IPS-11a (cell line): ENCODE measurements around the gene ART3.
"Not testable (repeated sequence)": the region's sequence is repeated elsewhere in the genome, so short reads cannot be mapped to it uniquely, and the experiment has no call there.

Source experiments
- H3K4me3 ChIP-seq: one replicate; pipeline ENCODE4 v1.5.1; 2013; ENCODE audit warnings: low read depth, low read length, control low read depth

Gene ART3, protein sequence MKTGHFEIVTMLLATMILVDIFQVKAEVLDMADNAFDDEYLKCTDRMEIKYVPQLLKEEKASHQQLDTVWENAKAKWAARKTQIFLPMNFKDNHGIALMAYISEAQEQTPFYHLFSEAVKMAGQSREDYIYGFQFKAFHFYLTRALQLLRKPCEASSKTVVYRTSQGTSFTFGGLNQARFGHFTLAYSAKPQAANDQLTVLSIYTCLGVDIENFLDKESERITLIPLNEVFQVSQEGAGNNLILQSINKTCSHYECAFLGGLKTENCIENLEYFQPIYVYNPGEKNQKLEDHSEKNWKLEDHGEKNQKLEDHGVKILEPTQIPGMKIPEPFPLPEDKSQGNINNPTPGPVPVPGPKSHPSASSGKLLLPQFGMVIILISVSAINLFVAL

DNA sequence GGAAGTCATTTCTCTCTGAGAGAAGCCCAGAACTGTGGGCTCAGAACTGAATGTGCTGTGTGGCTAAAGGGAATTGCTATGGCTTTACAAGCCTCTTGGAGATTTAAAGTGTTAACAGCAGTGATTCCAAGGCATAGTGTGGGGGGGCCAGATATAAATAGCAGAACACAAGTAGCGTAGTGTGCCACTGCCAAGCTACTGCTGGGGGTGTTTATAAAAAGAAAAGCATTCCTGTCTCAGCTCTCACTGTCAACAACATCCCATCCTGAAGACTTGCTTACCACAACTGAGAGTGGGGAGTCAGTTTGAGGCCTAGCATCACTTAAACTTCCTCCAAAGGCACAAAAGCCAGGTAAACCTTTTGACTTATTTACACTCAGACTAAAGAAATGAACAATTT is at the start of gene ART3:
Gene ART3 (plus strand): TSS at position 242 of the 400 bp plus-strand sequence. CDS start 1,181 bp downstream, outside the sequence.
- H3K4me3 ChIP-seq, result no peak within 1 kb of the TSS

DNA sequence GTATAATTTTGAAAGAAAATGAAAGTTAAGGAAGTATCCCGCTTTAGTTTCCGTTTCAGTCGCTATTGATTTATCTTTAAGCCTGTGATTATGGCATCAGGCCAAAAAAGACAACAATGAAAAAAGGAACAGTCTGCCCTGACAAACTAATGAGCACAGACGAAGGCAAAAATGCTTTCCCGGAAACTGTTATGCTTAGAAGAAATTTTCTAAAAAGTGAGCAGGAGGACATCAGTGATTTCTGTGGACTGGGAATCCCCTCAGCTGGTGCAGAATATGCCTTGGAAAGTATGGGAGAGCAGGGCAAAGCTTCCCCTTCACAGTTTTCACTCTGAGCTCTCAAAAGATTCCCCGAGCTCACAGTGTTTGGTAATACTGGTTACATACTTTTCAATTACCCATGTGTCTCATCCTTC is 46.2 kb upstream of the ART3 start:
- no peak overlapping the region for H3K4me3 ChIP-seq

DNA sequence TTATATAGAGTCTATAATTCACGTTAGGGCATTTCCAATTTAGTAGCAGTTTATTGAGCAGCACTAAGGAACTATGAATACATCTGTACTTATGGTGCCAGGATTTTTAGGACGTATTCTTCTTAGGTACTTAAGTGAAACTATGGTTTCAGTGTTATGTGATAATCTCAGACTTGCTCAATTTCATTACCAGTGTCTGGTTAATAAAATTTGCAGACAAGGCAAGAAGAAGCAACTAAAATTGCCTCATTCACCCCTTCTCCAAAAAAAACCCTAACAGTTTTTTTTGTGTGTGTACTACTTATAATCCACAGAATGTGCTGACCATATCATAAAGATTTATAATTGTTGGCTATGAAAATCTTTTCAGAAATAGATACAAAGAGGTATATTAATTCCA is 45.2 kb upstream of the ART3 start:
- no peak overlapping the region for H3K4me3 ChIP-seq

DNA sequence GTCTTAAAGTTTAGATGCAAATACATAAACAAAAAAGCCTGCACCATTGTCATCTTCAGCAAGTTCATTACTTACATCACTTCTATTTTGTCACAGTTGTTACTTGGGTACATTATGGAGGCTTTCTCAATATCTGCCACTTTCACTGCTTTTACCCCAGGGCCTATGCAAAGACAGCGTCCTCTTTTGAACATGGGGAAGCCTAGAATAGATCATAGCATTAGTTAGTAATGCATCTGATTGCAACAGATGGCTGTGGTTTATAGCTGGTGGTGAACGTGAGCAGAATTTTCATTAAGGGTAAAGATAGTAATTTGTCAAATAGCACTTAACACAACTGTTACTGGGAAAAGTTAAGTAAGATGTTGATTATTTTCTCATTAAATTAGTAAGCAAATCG is 39.4 kb upstream of the ART3 start:
- no peak overlapping the region for H3K4me3 ChIP-seq

DNA sequence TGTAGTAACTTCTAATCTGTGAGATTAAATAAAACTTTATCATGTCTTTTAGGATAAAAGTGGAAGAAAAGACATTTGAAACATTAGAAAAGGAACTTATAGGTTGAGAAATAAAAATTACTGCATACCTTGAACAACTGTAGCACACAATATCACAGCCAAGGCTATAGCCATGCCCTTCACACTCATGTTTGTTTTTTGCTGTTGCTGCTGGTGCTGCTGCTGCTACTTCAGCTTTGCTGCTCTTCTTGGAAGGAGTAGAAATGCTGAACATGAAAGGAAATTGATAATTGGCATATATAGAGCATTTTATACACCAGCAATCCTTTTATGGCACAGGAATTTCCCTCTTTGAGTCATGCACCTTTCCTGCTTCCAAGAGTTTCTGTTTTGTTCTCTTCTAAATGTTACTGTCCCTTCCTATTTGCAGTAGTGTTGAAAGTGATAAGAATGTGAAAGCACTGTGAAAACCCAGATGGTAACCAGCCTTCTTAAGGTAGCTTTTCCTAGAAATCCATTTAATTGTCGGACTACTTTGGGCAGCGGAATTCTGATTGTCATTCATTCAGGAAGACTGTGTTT is 38.6 kb upstream of the ART3 start, which contains the start of gene CXCL11:
Gene CXCL11 (minus strand): TSS at position 272 of the 582 bp plus-strand sequence. CDS start 83 bp downstream, at position 189.
- no peak within 1 kb of the TSS for H3K4me3 ChIP-seq

DNA sequence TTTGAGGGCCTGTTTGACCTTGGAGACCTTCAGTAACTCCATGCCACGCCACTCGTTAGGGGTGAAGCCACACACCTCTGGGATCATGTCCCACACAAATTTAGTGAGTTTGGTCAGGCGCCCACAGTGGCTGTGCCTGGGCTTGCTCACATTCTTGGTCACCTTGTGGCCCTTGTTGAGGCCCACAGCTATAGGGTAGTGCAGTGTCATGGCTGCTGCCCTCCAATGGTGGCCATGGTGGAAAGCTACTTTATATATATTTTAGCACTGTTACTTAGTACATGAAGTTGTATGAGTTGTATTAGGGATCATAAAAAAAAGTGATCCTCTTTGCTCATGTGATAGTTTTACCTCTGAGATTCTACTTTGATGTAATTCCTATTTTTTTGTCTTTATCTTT is 37.7 kb upstream of the ART3 start:
- no peak overlapping the region for H3K4me3 ChIP-seq

DNA sequence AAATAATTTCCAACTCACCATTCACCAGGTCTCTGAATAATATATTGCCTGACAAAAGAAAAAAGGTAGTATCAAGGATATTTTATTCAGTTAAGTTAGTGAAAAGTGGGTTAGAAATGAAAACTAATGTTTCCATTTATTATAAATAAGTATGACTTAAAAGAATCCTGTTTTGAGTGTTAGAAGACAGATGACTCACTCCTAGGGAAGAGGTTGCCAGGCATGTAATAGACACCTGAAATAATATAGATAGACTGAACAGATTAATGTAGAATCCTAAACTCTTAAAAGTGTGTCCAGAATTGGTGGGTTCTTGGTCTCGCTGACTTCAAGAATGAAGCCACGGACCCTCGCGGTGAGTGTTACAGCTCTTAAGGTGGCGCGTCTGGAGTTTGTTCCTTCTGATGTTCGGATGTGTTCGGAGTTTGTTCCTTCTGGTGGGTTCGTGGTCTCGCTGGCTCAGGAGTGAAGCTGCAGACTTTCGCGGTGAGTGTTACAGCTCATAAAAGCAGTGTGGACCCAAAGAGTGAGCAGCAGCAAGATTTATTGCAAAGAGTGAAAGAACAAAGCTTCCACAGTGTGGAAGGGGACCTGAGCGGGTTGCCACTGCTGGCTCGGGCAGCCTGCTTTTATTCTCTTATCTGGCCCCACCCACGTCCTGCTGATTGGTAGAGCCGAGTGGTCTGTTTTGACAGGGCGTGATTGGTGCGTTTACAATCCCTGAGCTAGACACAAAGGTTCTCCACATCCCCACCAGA is 32.1 kb upstream of the ART3 start:
- not testable (repeated sequence) for H3K4me3 ChIP-seq

DNA sequence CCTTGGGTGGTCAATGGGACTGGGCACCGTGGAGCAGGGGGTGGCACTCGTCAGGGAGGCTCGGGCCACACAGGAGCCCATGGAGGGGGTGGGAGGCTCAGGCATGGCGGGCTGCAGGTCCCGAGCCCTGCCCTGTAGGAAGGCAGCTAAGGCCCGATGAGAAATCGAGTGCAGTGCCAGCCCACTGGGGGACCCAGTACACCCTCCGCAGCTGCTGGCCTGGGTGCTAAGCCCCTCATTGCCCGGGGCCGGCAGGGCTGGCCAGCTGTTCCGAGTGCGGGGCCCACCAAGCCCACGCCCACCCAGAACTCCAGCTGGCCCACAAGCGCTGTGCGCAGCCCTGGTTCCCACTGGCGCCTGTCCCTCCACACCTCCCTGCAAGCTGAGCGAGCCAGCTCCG is 31.2 kb upstream of the ART3 start:
- not testable (repeated sequence) for H3K4me3 ChIP-seq

DNA sequence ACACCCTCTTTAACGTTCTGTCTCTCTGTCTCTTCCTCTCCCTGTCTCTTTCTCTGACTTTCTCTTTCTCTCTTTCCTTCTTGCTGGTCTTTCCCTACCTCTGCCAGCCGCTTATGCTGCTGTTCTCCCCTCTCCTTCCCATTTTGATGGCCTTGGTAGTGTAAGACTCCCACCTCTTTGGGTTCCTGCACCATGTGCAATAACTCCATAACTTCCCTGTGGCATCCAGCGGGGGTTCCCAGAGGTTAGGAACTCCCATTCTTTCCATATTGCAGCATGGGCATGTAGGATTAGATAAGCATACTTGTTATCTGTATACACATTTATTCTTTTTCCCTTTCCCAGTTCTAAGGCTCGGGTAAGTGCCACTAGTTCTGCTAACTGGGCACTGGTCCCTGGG is 29.8 kb upstream of the ART3 start:
- not testable (repeated sequence) for H3K4me3 ChIP-seq

DNA sequence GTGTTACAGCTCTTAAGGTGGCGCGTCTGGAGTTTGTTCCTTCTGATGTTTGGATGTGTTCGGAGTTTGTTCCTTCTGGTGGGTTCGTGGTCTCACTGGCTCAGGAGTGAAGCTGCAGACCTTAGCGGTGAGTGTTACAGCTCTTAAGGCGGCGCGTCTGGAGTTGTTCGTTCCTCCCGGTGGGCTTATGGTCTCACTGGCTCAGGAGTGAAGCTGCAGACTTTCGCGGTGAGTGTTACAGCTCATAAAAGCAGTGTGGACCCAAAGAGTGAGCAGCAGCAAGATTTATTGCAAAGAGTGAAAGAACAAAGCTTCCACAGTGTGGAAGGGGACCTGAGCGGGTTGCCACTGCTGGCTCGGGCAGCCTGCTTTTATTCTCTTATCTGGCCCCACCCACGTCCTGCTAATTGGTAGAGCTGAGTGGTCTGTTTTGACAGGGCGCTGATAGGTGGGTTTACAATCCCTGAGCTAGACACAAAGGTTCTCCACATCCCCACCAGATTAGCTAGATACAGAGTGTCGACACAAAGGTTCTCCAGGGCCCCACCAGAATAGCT is 24.6 kb upstream of the ART3 start:
- H3K4me3 ChIP-seq, result not testable (repeated sequence)

DNA sequence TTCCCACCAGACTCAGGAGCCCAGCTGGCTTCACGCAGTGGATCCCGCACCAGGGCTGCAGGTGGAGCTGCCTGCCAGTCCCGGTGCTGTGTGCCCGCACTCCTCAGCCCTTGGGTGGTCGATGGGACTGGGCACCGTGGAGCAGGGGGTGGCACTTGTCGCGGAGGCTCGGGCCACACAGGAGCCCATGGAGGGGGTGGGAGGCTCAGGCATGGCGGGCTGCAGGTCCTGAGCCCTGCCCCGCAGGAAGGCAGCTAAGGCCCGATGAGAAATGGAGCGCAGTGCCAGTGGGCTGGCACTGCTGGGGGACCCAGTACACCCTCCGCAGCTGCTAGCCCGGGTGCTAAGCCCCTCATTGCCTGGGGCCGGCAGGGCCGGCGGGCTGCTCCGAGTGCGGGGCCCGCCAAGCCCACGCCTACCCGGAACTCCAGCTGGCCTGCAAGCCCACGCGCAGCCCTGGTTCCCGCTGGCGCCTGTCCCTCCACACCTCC is 23.9 kb upstream of the ART3 start:
- H3K4me3 ChIP-seq, result not testable (repeated sequence)

DNA sequence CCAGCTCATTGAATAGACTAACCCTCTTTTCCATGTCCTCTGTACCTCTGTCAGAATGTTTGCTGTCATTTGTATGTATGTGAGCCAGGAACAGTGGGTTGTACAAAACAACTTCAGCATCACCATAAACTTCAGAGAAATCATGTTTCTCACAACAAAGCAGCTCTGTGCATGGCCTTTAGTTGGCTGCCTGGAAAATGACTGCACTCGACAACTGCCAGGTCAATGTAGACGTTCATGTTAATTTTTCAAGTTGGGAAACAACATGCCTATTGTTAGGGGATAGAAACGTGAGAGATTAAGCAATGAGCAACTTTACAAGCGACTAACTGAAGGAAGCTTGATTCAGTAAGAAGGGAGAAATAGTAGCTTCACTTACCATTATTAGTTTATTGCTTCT is 20.8 kb upstream of the ART3 start:
- H3K4me3 ChIP-seq, result no peak overlapping the region

DNA sequence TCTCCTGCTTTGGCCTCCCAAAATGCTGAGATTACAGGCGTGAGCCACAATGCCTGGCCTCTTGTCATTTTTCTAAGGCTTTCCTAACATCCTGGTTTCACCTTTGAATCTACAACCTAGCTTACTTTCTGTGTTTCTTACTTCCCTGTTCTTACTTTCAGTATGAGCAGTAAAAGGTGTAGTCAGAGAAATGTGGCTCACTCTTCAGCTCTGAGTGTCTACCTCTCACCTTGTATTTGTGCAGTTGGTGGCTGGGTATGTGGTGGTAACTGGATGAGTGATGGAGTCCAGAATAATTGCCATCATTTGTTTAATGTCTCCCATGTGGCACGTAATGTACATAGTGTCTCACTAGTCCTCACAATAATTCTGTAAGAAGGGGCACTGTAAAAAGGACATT is 19.5 kb upstream of the ART3 start:
- no peak overlapping the region for H3K4me3 ChIP-seq

DNA sequence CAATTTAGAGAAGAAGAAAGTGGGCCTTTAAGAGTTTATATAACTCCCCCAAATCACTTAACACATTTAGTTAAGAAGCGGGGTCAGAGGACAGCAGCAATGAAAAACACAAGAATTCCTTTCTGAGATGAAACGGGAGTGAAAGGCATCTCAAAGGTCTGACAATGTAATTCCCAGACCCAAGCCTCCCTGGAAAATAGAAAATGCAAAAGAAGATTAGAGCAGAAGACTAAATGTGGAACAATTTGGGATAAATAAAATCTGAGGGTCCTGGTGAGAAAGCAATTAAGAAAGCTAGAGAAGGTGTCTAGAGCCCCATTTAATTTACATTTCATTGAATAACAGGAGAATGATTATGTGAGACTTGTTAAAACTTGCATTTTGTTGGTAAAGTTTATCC is 19.1 kb upstream of the ART3 start:
- no peak overlapping the region for H3K4me3 ChIP-seq

DNA sequence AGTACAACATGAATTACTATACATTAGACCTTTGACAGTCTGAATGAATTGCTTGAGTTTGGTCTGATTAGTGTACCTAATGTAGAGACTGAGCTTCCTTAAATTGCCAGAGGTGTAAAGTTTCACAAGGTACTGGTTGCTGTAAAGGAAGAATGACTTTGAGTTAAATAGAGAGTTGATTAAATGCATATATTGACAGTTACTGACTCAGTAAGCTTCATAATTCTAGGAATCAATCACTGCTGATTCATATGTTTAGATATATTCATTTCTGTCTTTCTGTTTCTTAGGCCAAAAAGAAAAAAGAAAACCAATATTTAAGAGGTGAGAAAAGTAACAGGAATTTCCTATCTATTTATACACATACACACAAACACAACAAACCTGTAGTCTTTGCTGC is 16.2 kb upstream of the ART3 start:
- H3K4me3 ChIP-seq, result no peak overlapping the region

DNA sequence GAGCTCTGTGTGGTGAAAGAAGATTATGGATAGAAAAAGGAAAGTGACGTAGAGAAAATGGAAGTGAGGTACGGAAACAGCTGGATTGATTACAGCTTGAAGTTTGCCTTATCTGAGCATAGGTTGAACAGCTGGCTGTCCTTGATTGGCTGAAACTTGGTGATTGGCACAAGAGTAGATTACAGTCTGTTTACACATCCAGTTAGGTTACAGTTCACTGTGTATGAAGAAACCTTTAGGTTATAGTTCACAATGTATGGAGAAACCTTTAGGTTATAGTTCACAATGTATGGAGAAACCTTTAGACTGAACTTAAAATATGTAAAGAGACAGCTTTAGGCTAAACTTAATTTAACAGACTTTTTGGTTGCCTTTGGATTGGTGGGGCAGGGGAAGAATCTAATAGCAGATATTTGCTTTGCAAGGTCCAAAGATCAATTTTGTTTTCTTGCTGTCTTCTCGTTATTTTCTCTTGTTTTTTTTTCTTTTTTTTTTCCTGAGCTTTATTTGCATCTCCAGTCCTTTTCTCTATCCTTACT is 15.6 kb upstream of the ART3 start:
- H3K4me3 ChIP-seq, result no peak overlapping the region

DNA sequence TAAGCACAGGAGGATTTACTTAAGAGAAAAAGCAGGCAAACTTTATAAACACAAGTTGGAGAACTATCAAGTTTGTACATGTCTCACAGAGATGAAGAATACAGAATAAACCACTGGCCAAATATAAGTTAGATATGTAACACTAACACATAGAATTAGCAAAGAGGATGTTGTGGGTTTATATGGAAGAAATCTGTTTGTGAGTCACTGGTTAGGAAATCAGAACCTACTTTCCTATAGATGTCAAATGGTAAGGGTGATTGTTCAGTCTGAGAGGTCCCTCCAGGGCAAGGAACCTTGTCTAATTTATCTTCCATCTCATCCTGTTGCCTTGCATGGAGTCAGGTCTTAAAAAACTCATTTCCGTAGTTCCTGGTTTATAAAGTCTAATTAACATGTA is 14.8 kb upstream of the ART3 start:
- no peak overlapping the region for H3K4me3 ChIP-seq

DNA sequence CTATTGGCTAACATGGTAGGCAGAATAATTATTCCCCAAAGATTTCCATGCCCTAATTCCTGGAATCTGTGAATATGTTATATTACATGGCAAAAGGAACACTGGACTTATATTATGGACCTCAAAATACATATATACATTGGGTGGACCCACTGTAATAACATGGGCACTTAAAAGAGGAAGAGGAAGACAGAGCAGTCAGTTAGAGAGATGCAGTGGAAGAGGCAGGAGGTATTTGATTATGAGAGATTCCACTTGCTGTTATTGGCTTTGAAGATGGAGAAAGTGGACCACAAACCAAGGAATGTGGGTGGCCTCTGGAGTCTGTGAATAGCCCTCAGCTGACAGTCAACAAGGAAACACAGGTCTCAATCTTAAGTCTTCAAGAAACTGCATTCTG is 14.0 kb upstream of the ART3 start:
- H3K4me3 ChIP-seq, result no peak overlapping the region

DNA sequence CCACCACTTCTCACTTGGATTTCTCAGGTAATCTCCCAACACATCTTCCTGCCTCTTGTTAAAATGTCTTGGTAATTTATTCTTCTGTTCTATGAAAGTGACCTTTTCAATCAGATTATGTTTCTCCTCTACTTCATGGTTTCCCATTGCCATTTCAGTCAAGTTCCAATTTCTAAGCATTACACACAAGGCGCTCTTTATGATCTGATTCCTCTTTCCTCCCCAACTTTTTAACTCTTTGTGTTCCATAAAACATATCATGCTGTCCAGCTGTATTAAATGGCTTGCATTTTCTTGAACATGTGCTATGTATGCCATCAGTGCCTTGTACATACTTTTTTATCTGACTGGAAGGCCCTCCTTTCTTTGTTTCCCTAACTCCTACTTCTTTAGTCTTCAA is 13.1 kb upstream of the ART3 start:
- no peak overlapping the region for H3K4me3 ChIP-seq

DNA sequence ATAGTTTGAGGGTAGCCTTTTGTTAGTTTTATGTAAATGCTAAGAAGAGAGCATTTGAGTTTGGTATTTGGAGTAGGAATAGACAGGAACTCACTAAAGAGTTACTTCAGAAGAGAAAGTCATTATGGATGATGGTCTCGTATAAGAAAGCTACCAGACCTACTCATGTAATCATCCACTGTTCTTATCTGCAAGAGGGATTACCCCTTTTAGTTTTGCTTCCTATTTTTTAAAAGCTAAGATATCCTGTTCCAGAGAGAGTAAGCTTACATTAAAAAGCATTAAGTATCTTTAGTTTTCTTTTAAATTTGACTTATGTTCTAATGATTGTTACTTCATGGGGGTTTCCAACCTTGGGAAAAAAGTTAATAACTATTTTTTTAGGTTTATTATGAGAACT is 12.5 kb upstream of the ART3 start:
- no peak overlapping the region for H3K4me3 ChIP-seq

DNA sequence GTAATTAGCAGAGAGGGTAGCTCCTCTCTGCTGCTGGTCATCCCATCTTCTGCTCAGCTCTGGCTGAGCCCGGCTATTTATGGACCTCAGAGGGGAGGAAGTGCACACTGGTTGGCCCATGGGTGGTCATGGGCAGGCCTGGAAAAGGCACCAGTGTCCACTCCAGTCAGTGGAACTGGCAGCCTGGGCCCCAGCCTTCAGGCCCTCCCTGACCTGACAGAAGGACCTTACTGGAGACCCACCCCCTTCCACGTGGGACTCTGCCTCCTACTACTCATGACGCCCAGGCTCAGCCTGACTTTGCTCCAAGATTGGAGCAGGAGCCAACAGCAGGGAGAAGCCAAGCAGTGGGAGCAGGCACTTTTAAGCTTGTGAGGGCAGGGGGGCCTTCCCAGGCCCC is 8.0 kb upstream of the ART3 start:
- H3K4me3 ChIP-seq, result no peak overlapping the region
